ENCODE measurements around the gene AMER1.

The AMER1 gene

DNA sequence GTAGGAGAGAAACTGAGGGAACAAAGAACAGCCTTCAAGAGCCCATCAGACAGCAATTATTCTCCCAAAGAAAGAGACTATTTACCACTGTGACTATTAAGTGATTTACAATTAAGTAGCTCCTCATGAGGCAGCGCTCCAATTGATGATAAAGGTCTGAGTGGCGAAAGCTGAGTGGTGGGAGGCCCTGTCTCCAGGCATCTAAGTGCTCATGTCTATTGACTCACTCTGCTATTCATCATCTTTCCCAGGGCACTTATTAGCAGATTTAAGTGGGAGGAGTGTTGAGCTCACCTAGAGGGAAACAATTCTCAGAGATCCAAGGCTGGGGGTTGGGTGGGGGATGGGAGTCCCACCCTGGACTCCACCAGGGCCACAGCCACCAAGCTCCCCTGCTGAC is 23.3 kb downstream of the AMER1 start:
- DNase-seq: no peak

DNA sequence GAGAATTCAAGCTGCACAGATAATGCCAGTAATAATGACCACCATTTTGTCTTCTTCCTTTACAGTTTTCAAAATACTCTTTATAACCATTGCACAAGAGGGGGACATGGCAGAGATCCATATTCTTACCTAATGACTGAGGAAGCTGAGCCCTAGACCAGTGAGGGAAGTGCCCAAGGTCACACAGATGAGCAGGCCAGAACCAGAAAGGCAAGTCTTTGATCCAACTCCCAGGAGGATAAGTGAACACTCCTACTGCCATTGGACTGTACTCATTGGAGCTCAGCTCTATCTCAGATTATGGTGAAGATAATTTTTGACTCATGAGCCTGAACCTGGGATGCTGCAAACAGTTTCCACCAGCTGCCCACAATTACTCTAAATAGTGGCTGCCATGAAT is 28.6 kb downstream of the AMER1 start:
- DNase-seq: no peak

DNA sequence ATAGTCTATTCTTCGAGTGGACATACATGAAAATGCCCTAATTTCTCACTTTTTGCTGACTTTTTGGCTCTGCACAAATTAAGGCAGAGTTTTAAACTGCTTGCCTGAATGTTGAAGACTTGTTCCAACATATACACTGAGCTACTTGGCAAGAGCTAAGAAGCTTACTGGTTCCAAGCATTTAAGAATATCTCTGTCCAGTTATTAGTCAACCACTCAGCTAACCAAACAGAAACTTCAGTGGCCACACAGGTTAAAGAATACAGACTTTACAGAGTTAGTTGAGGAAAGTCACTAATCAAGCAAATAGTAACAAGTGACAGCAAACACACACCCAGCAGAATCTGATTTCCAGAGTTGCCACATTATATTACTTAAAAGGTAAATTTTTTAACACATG is 35.5 kb downstream of the AMER1 start:
- DNase-seq: no peak

- no peak for DNase-seq
These were observed 52.7 kb downstream of the AMER1 start for GRCh38 chrX:64152857-64153256.

DNA sequence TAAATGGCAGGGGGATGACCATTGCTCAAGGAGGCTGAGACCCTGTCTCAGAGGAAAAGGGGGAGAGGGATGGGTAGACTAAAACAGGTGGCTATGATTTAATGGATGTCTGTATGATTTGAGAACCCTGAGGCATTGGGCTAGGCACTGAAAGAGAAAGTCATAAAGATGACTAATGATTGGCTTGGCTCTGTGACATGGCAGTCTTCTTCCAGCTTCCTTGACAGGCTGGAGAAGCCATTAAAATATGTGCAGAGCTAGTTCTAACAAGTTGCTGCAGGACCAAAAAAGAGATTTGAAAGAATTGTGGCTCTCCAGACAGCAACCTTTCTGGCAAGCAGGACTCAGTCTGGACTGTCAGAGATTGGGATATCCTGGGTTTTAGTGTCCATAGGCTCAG is 53.6 kb downstream of the AMER1 start:
- no peak for DNase-seq

DNA sequence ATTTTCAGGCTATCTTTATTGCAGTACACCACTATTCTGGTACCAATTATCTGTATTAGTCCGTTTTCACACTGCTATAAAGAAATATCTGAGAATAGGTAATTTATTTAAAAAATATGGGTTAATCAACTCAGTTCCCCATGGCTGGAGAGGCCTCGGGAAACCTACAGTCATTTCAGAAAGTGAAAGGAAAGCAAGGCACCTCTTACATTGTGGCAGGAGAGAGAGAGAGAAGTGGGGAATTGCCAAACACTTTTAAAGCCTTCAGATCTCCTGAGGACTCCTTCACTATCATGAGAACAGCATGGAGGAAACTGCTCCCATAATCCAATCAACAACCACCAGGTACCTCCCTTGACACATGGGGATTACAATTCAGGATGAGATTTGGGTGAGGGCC is 54.7 kb downstream of the AMER1 start:
- DNase-seq: no peak
